NCI-H2227 (cell line): ENCODE measurements around the gene UVRAG.

ENCODE experiments used
- DNase-seq: peaks from one replicate; lab custom pipeline; 2025; ENCODE audit not compliant: unreplicated experiment; lab: John Stamatoyannopoulos, UW

The UVRAG gene

DNA sequence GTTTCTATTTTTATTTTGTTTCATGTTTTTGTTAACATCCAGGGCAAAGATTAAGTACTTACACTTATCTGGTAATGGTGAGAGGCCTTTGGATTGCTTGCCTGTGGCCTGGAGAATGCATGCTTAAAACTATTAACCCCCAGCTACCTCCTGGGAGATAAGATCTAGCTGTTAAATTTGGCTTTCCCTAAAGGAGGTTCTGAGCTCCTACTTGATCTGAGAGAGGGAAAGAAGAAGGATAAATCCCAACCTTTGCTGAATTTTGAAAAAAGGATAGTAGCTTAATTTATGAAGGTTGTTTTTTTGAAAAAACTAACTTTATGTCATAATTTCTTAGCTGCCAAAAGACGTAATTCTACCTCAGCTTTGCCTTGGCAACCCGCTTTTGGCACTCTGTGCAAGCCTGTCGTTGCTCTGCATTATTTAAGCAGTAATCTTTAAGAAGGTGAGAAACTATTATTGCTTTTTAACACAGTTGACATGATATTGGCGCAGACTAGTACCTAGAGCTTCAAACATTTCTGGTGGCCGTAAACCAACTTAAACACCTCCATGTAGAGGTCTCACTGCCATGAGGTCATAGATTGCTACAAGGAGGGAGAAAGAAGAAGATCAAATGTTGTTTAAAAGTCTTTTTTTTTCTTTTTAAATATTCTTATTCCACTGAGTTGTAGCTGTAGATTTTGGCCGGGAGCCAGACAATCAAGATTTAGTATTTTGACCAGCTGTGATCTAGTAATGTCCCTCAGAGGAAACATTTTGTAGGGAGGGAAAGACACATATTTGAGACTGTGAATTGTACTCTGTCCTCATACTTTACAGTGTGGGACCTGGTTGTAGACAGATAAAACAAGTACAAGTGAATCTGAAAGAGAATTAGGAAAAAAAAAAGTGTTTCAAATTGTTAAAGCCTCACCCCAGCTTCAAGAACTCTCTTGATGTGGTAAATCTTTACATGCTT lies 316.9 kb downstream of the UVRAG start:
- no peak for DNase-seq

- DNase-seq: no peak
Observed at GRCh38 chr11:76134239-76134638, 319.2 kb downstream of the UVRAG start.

DNA sequence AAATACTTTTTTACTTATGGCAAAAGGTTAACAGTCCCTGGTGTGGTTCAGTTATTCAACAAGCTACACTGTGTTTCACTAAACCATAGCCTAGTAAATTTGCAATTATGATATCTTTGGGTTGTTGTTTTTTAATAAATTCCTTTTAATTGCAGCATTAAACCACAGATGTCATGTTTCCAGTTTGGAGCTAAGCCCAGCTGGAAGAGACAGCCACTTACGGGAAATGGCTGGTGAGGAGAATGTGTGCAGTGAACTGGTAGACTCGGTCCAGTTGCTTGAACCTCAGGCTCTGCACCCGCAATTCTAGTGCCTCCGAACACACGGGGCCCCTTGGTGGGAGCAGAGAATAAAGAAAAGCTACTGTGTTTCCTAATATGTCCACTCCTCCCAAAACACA lies 320.5 kb downstream of the UVRAG start:
- no peak for DNase-seq

GRCh38 chr11:76139314-76139713 lies 324.3 kb downstream of the UVRAG start:
- no peak for DNase-seq

DNA sequence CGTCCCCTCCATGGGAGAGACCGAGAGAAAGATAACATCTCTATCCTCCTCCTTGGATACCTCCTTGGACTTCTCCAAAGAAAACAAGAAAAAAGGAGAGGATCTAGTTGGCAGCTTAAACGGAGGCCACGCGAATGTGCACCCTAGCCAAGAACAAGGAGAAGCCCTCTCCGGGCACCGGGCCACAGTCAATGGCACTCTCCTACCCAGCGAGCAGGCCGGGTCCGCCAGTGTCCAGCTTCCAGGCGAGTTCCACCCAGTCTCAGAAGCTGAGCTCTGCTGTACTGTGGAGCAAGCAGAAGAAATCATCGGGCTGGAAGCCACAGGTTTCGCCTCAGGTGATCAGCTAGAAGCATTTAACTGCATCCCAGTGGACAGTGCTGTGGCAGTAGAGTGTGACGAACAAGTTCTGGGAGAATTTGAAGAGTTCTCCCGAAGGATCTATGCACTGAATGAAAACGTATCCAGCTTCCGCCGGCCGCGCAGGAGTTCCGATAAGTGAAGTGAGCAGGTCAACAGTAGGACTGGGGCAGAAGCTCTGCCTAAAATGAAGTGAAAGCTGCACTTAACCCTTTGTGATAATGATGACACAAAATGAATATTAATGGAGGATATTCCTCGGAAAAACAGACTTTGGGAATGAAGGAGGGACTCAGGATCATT lies 326.0 kb downstream of the UVRAG start:
- no peak for DNase-seq

DNA sequence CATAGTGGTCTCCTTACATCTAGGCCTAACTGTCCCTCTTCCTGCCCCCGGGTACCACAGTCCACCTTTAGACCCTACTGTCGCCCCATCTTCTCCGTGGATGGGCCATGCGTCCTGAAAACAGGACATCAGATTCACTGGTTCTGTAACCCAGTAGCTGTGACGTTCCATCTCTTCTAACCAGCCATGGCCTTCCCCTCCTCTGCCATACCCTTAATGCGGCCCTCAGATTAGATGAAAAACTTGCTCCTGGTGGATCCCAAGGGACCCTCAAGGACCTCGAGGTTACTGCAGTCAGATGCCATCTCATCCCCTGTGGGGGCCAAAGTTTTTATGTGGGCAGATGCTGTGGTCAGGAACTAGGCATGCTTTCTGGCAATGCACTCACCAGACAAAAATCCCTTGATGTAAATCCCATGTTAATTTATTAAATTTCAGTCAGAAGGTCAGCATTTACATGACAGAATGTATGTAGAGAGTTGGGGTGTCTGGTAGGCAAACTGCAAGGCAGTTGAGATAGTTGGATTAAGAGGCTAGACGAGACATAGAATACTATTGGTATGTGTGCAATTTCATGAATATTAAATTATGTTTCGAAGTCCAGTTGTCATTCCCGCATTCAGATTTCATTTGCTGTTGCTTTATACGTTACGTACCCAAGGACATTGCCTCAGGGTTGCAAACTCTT lies 327.0 kb downstream of the UVRAG start:
- no peak for DNase-seq

DNA sequence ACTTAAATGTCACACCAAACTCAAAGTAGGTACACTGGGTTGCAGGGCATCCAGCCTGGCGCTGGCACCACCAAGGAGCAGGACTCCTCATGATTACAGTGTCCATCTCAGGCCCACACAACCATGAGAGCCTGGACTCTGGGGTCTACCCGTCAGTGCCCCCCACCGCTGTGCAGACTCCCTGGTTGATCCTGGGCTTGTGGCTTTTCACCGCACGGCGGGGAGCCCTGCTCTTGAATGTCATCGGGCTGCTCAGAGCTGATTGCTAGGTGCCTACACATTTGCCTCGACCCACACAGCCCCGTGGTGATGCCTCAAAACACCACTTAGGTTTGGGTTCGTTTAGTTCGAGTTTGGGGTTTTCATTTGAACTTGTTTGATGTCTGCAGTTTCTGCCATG lies 328.3 kb downstream of the UVRAG start:
- no peak for DNase-seq

GRCh38 chr11:76147106-76147740 lies 332.2 kb downstream of the UVRAG start:
- no peak for DNase-seq

DNA sequence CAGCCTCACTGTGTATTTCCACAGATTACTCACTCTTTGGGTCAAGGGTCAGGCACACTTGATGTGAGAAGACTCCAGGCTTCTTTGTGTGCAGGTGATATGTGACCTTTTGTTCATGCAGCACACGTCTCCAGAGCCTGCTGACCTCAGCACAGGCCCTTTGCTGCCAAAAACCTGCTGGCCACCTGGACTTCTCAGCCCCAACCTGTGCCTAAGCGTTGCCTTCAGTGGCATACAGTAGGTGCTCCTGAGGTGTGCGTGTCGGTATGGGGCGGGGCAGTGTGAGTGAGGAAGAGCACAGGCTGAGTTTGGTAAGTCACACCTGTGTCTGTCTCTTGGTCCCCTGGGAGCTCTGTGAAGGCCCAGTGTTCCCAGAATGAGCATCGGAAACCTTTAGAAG lies 333.2 kb downstream of the UVRAG start:
- no peak for DNase-seq

- no peak for DNase-seq
Observed at GRCh38 chr11:76148941-76149613, 334.1 kb downstream of the UVRAG start.

GRCh38 chr11:76149713-76150112 lies 334.7 kb downstream of the UVRAG start:
- no peak for DNase-seq

- DNase-seq: no peak
Observed at GRCh38 chr11:76150141-76150540, 335.1 kb downstream of the UVRAG start.

GRCh38 chr11:76151556-76152085 lies 336.6 kb downstream of the UVRAG start:
- DNase-seq: no peak

DNA sequence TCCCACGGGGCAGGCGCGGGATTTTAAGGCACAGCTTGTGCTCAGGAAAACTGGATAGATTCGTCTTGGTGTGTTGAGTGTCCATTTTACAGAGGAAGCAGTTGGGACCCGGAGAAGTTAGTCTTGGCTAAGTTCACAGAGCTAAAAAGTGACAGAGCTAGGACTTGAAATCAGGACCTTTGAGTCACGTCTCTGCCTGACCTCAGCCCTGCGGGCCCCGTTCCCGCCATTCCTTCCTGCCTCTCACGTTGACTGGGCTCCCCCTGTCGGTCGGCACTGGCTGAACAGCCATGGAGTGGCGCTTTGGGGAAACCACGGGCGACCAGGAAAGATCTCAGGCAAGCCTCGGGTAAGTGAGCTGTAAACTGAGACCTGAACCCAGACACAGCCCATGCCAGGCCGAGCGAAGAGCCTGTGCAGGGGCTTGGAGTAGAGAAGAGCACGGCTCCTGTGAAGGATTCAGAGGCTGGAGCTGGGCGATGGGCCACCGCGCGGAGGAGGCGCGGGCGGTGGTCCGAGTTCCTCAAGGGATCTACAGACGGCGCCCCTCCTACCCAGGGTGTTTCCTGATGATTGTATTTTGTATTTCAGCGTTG lies 337.2 kb downstream of the UVRAG start:
- DNase-seq: no peak

DNA sequence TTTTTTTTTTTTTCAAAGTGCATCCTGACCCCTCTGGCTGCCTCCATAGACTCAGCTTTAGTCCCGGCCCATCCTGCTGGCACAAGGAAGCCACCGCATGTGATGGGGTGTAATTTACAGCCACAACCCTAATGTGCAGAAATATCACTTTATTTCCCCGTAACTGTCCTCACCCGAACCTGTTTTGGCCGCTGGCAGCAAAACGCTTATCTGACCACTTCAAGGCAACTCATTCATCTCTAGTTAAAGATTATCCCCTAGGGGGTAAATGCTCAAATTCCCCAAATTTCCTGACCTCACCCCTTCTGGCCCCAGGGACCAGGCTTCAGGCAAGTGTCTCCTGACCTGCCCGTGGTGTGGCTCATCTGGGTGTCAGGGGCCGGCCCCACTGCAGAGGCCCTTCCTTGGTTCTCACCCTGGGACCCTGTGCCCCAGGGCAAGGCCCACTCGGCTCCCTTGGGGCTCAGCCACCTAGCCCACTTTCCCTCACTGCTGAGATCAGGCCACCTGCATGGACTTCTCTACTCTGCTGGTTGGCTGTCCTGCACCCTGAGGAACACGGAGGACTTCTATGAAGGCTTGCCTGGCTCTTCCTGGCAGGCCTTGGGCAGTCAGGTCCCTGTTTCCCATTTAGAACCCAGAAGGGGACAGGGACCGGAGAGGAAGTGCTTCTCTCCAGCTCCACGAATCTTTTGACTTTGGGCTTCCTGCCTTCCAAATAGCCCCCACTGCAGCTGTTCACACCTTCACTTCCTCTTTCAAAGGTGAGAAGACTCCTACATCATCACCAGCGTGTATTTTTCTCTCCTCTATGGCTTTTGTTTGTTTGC lies 337.9 kb downstream of the UVRAG start:
- DNase-seq: no peak

- DNase-seq: no peak
Observed at GRCh38 chr11:76153571-76153923, 338.5 kb downstream of the UVRAG start.

GRCh38 chr11:76155500-76156227 lies 340.7 kb downstream of the UVRAG start:
- no peak for DNase-seq

DNA sequence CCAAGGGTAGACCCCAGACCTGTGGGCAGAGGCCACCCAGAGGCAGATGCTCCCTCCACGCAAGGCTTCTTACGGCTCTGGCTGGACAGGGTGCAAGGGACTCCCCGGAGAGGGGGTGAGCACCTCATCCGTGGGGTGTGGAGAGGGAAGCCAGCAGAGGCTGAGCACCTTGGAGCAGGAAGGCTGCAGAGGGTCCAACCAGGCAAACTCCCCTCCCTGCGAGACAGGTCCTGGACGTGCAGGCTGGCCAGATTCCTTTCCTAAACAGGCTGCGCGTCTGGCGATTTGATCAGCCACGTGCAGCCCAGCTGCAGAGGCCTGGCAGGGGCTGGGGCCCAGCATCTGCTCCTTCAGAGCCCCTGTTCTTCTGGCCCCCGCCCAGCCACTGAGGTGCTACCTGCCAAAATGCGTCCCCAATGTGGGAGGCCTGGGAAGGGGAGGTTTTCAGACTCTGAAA lies 342.0 kb downstream of the UVRAG start:
- no peak for DNase-seq

- no peak for DNase-seq
Observed at GRCh38 chr11:76157891-76158290, 342.9 kb downstream of the UVRAG start.
